ENCODE data around the gene HSPD1. TPM values are rescaled to one million over a fixed set of nuclear protein-coding genes. Genes with fewer than 3 reads are reported as not detected.

HSPD1 gene
- polyA plus RNA-seq, 1 donor (not counting 4 experiments of a cell fraction or from before 2014, with no cell fraction given) = 405 TPM

GRCh38 chr2:197442857-197443256, 56.8 kb downstream of the HSPD1 start:
- Histone ChIP-seq H3K27ac (ENCODE audit: control insufficient read depth, insufficient read depth, low read length) (no peak overlapping the region), H3K79me2 (ENCODE audit: control insufficient read depth, insufficient read depth, low read length) (no peaks in the 10 kb centered on the region), H3K9me1 (ENCODE audit: control insufficient read depth, extremely low read depth, insufficient read depth, low read length) (no peaks in the 10 kb centered on the region), H4K20me1 (ENCODE audit: control insufficient read depth, extremely low read depth, insufficient read depth, low read length) (no peaks in the 10 kb centered on the region), H3K4me1 (ENCODE audit: control insufficient read depth, extremely low read depth, insufficient read depth, low read length) (no peaks in the 10 kb centered on the region), H3K27me3 (ENCODE audit: control insufficient read depth, extremely low read depth, insufficient read depth, low read length) (no peaks in the 10 kb centered on the region), H3K9ac (ENCODE audit: control insufficient read depth, extremely low read depth, insufficient read depth, low read length) (no peak overlapping the region), H3K36me3 (ENCODE audit: control insufficient read depth in 2 of 2, extremely low read depth in 1 of 2, insufficient read depth in 2 of 2, low read length in 2 of 2) (no peaks in the 10 kb centered on the region), H2AFZ (ENCODE audit: control insufficient read depth, low read length) (no peak overlapping the region), H3K4me2 (ENCODE audit: control insufficient read depth, extremely low read depth, insufficient read depth, low read depth, low read length) (no peak overlapping the region), H3K9me3 (ENCODE audit: control insufficient read depth, low read depth, low read length) (no peaks in the 10 kb centered on the region), H3K4me3 (ENCODE audit: control insufficient read depth in 2 of 3, extremely low read depth in 1 of 3, insufficient read depth in 2 of 3, low read depth in 1 of 3, low read length in 3 of 3) (no peak overlapping the region)
- dilution Hi-C loops (cut with MboI; ENCODE audit: extremely low pct_ligation_motif_present, low sequenced_read_pairs) = no loop called here
- FAIRE-seq = no peak
- TF ChIP-seq CTCF (optimal IDR thresholded peaks at IDR 0.05 in 1 of 3, IDR thresholded peaks at IDR 0.05 in 1 of 3, conservative IDR thresholded peaks at IDR 0.05 in 1 of 3; ENCODE audit: extremely low read depth in 1 of 3, insufficient read depth in 2 of 3, low read length in 3 of 3) = no peak
- no peak for TF ChIP-seq EZH2 (IDR thresholded peaks at IDR 0.05; ENCODE audit: low read length)
- no peak for DNase-seq (ENCODE audit: low read depth, low spot score)

GRCh38 chr2:197437380-197437779, 62.3 kb downstream of the HSPD1 start:
- Histone ChIP-seq H3K36me3 (ENCODE audit: control insufficient read depth in 2 of 2, extremely low read depth in 1 of 2, insufficient read depth in 2 of 2, low read length in 2 of 2) (no peaks in the 10 kb centered on the region), H3K9ac (ENCODE audit: control insufficient read depth, extremely low read depth, insufficient read depth, low read length) (no peak overlapping the region), H2AFZ (ENCODE audit: control insufficient read depth, low read length) (no peak overlapping the region), H3K9me3 (ENCODE audit: control insufficient read depth, low read depth, low read length) (no peaks in the 10 kb centered on the region), H3K4me2 (ENCODE audit: control insufficient read depth, extremely low read depth, insufficient read depth, low read depth, low read length) (no peak overlapping the region), H3K4me1 (ENCODE audit: control insufficient read depth, extremely low read depth, insufficient read depth, low read length) (peaks cover 14% of the 10 kb centered on the region), H3K27ac (ENCODE audit: control insufficient read depth, insufficient read depth, low read length) (no peak overlapping the region), H3K9me1 (ENCODE audit: control insufficient read depth, extremely low read depth, insufficient read depth, low read length) (no peaks in the 10 kb centered on the region), H3K79me2 (ENCODE audit: control insufficient read depth, insufficient read depth, low read length) (peaks cover 27% of the 10 kb centered on the region), H3K4me3 (ENCODE audit: control insufficient read depth in 2 of 3, extremely low read depth in 1 of 3, insufficient read depth in 2 of 3, low read depth in 1 of 3, low read length in 3 of 3) (no peak overlapping the region), H4K20me1 (ENCODE audit: control insufficient read depth, extremely low read depth, insufficient read depth, low read length) (no peaks in the 10 kb centered on the region), H3K27me3 (ENCODE audit: control insufficient read depth, extremely low read depth, insufficient read depth, low read length) (no peaks in the 10 kb centered on the region)
- no peak for DNase-seq (ENCODE audit: low read depth, low spot score)
- FAIRE-seq = no peak
- dilution Hi-C loops (cut with MboI; ENCODE audit: extremely low pct_ligation_motif_present, low sequenced_read_pairs) = no loop called here
- TF ChIP-seq CTCF (optimal IDR thresholded peaks at IDR 0.05 in 1 of 3, IDR thresholded peaks at IDR 0.05 in 1 of 3, conservative IDR thresholded peaks at IDR 0.05 in 1 of 3; ENCODE audit: extremely low read depth in 1 of 3, insufficient read depth in 2 of 3, low read length in 3 of 3) = no peak
- no peak for TF ChIP-seq EZH2 (IDR thresholded peaks at IDR 0.05; ENCODE audit: low read length)

Small RNA genes lying within 50 kb of the gene (small RNA-seq; reads per million reads assigned to genes)
- gene AC020550.1 (ENCODE audit: insufficient read length in 3 of 3, low read depth in 3 of 3, low replicate concordance in 1 of 3) (0 reads per million in 3 experiments), gene RNU6-1029P (ENCODE audit: insufficient read length in 3 of 3, low read depth in 3 of 3, low replicate concordance in 1 of 3) (0 reads per million in 3 experiments)

Other genes with a start within 250 kb of the HSPD1 start
- 0.17 to 0.35 TPM (median 0.25 TPM) in 3 replicates for gene ANKRD44, start 189.1 kb downstream of the HSPD1 start, polyA plus RNA-seq
- 189 to 322 TPM (median 268 TPM) in 3 replicates for gene SF3B1, start 64.8 kb downstream of the HSPD1 start, polyA plus RNA-seq
- 5.2 to 8.8 TPM (median 5.8 TPM) in 3 replicates for gene COQ10B, start 46.3 kb downstream of the HSPD1 start, polyA plus RNA-seq
- gene HSPE1, start 539 bp upstream of the HSPD1 start, polyA plus RNA-seq = 105 to 277 TPM (median 209 TPM) in 3 replicates
- gene MOB4, start 16.2 kb upstream of the HSPD1 start, polyA plus RNA-seq = 25.9 to 53.6 TPM (median 37.6 TPM) in 3 replicates
- 0.18 to 0.37 TPM (median 0.25 TPM) in 3 replicates for gene RFTN2, start 175.7 kb upstream of the HSPD1 start, polyA plus RNA-seq
- 7.4 to 9.6 TPM (median 9.2 TPM) in 3 replicates for gene MARS2, start 205.5 kb upstream of the HSPD1 start, polyA plus RNA-seq